Esophagus muscularis mucosa (tissue), 4 donors: Measurements from ENCODE around the gene SNX7. TPM values are rescaled to one million over a fixed set of nuclear protein-coding genes. Genes with fewer than 3 reads are reported as not detected.

Experiments
- DNase-seq: peaks from one replicate; pipeline ENCODE4 v3.0.0-alpha.2; 2017; ENCODE audit errors: extremely low spot score
- H3K27ac ChIP-seq, 4 donors: fragments of 200-600 bp; sonication (generic); replicated peaks in 1 of 4; 1 replicate in 3 of 4; 2 replicates in 1 of 4; pipeline ENCODE4 v1.5.1; 2016 to 2019; ENCODE audit warnings: mild to moderate bottlenecking in 1 of 4
- H3K27me3 ChIP-seq, 4 donors: fragments of 200-600 bp; sonication (generic); one replicate each; pipeline versions ENCODE4 v1.5.1 to v1.6.0; 2016 to 2019
- H3K36me3 ChIP-seq, 4 donors: fragments of 200-600 bp; sonication (generic); one replicate each; pipeline ENCODE4 v1.5.1; 2016 to 2019
- H3K4me1 ChIP-seq, 4 donors: fragments of 200-600 bp; sonication (generic); one replicate each; pipeline ENCODE4 v1.5.1; 2016 to 2019
- H3K4me3 ChIP-seq, 4 donors: fragments of 200-600 bp; sonication (generic); 1 replicate in 2 of 4; 2 replicates in 2 of 4; pipeline ENCODE4 v1.5.1; 2016 to 2019; ENCODE audit warnings: mild to moderate bottlenecking in 4 of 4, moderate library complexity in 1 of 4
- H3K9me3 ChIP-seq, 4 donors: fragments of 200-600 bp; sonication (generic); 1 replicate in 3 of 4; 2 replicates in 1 of 4; pipeline ENCODE4 v1.5.1; 2016 to 2019
- EP300 ChIP-seq: sonication (generic); formaldehyde crosslinking; IDR thresholded peaks from one replicate; pipeline ENCODE4 v1.6.1; 2017; ENCODE audit warnings: antibody characterized with exemption
- POLR2A ChIP-seq: fragments of 450-650 bp; IDR thresholded peaks from one replicate; pipeline ENCODE4 v1.6.1; 2017; ENCODE audit warnings: antibody characterized with exemption, moderate library complexity, mild to moderate bottlenecking, low read depth
- POLR2AphosphoS5 ChIP-seq, 2 donors: sonication (generic); formaldehyde crosslinking; IDR thresholded peaks; one replicate each; pipeline ENCODE4 v1.6.1; 2017; ENCODE audit warnings: antibody characterized with exemption in 2 of 2
- WGBS: methylation state at CpG from one replicate; pipeline ENCODE4 v1.1.5; 2018; 5-methylcytosine and 5-hydroxymethylcytosine counted together
- intact Hi-C: fragments of 100-400 bp; cut with DNase I; formaldehyde crosslinking; loops from one replicate; pipeline ENCODE4 v1.15.1; 2023
- total RNA-seq, 4 donors: library from RNA; depleted of rRNA; stranded (reverse); fragments of >200 nt; gene quantifications; one replicate each; pipeline versions ENCODE4 v1.1.0 to v1.2.1, GENCODE V29; 2016
- TF ChIP-seq, protein P1 (sequence below), 3 experiments: fragments of 200-600 bp in 2 of 3; fragments of 450-650 bp in 1 of 3; sonication (generic) in 2 of 3; IDR thresholded peaks; one replicate each; pipeline ENCODE4 v1.5.1; 2017 to 2019; ENCODE audit warnings: antibody characterized with exemption in 3 of 3, mild to moderate bottlenecking in 2 of 3, moderate library complexity in 1 of 3

The SNX7 gene
- total RNA-seq, 4 donors from 2014 or later = 27.5 to 40.5 (median 32.0) TPM

DNA sequence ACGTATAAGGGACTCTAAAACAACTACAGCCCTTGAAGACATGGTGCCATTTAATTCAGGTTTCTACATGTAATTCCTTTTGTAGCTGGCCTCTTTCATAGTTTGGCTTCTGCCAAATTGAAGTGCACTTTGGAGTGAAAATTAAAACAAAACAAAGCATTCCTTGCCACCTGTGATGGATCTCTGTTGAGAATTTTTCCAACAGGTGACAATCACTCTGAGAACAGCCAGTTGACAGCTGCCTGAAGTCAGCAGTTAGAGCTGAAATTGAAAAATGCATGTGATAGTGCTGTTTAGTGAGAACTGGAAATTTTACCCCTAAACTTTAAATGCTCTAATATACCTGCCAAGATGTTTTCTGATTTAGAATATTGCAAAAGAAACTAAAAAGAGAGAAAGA is 134.5 kb downstream of the SNX7 start:
- no peak overlapping the region for H3K27ac ChIP-seq

DNA sequence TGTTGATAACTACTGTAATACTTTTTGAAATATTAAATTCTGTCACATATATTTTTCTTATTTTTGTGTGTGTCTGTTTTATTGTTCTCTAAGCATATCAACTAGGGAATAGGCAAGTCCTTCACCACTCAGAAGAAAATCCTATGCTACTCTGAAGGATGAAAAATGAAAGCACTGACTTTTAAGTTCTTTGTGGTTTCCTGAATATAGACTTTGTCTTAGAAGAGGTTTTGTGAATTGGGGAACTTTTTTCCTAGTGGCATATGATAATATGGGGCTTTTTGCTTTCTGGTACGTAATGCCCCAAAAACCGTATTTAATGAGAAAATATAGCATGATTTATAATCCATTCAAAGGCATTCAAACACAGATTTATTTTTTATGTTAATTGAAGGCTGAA is 136.0 kb downstream of the SNX7 start:
- Histone ChIP-seq H3K27ac (no peak overlapping the region), H3K36me3 (no peaks in the 10 kb centered on the region), H3K4me1 (no peaks in the 10 kb centered on the region), H3K4me3 (no peak overlapping the region), H3K27me3 (no peaks in the 10 kb centered on the region), H3K9me3 (no peaks in the 10 kb centered on the region)
- no peak for TF ChIP-seq POLR2AphosphoS5 (IDR thresholded peaks at IDR 0.05)
- TF ChIP-seq, protein P1, sequence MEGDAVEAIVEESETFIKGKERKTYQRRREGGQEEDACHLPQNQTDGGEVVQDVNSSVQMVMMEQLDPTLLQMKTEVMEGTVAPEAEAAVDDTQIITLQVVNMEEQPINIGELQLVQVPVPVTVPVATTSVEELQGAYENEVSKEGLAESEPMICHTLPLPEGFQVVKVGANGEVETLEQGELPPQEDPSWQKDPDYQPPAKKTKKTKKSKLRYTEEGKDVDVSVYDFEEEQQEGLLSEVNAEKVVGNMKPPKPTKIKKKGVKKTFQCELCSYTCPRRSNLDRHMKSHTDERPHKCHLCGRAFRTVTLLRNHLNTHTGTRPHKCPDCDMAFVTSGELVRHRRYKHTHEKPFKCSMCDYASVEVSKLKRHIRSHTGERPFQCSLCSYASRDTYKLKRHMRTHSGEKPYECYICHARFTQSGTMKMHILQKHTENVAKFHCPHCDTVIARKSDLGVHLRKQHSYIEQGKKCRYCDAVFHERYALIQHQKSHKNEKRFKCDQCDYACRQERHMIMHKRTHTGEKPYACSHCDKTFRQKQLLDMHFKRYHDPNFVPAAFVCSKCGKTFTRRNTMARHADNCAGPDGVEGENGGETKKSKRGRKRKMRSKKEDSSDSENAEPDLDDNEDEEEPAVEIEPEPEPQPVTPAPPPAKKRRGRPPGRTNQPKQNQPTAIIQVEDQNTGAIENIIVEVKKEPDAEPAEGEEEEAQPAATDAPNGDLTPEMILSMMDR (IDR thresholded peaks at IDR 0.05) = no peak
- no peak for TF ChIP-seq POLR2A
- TF ChIP-seq EP300 = no peak
- DNase-seq = no peak
- WGBS = 56% methylated on average over 2 of the region's 2 CpGs
- intact Hi-C loops = no loop called here

More for the DNA sequence above, 134.5 kb downstream of the SNX7 start:
- intact Hi-C loops = no loop called here
- Histone ChIP-seq H3K4me3 (no peak overlapping the region), H3K4me1 (no peaks in the 10 kb centered on the region), H3K27me3 (no peaks in the 10 kb centered on the region), H3K9me3 (no peaks in the 10 kb centered on the region), H3K36me3 (no peaks in the 10 kb centered on the region)
- no peak for DNase-seq
- TF ChIP-seq, protein P1 (IDR thresholded peaks at IDR 0.05) = no peak
- TF ChIP-seq POLR2A (no peak), POLR2AphosphoS5 (IDR thresholded peaks at IDR 0.05) (no peak), EP300 (no peak)
- WGBS = 100% methylated on average over 1 of the region's 1 CpG
